Measurements from ENCODE around the gene DNAH5. TPM values are rescaled to one million over a fixed set of nuclear protein-coding genes. Genes with fewer than 3 reads are reported as not detected.
"Not testable (repeated sequence)": the region's sequence is repeated elsewhere in the genome, so short reads cannot be mapped to it uniquely, and the experiment has no call there.

DNAH5 gene
- polyA plus RNA-seq, 4 donors = 2.5 to 2.9 (median 2.7) TPM

- DNase-seq (ENCODE audit: low read depth in 4 of 4, low spot score in 3 of 4) = no peak
Observed at GRCh38 chr5:13859270-13860065, 85.0 kb downstream of the DNAH5 start.

- no peak for DNase-seq (ENCODE audit: low read depth in 4 of 4, low spot score in 3 of 4)
Observed at GRCh38 chr5:13843175-13843846, 101.2 kb downstream of the DNAH5 start.

GRCh38 chr5:13833440-13833839 is 111.0 kb downstream of the DNAH5 start:
- DNase-seq (ENCODE audit: low read depth in 4 of 4, low spot score in 3 of 4) = no peak

DNA sequence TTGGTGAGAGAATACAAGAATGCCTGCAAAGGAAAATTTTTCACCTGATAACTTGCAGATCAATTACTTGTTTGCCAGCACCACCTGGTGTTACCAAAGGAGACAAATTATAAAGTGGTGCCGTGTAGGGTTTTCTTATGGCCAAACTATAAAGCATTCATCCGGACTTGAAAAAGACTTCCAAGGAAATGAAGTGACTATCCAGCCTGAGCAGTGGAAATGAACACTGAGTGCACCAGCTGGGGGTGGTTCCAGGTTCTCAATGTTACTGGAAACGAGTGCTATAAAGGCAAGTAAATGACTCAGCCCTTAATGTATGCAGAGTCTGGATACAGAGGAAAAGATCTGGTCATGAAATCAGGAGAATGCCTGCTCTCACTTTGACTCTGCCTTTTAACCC is 113.1 kb downstream of the DNAH5 start:
- no peak for DNase-seq (ENCODE audit: low read depth in 4 of 4, low spot score in 3 of 4)

DNA sequence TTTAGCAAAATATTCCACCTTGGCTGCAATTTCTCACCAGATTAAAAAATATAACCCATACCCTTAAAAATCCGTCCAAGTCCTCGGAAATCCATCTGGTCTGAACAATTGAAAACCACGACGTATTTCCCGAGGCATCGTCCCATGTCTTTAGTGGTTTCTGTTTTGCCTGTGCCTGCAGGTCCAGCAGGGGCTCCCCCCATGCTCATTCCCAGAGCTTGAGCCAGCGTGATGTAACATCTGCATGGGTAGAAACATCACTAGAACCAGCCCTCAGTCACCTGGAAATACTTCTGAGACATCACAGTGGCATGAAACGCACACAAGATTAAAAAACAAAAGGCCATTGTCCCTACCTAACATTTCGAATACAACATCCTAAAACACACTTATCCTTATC is 114.0 kb downstream of the DNAH5 start:
- DNase-seq (ENCODE audit: low read depth in 4 of 4, low spot score in 3 of 4) = no peak

DNA sequence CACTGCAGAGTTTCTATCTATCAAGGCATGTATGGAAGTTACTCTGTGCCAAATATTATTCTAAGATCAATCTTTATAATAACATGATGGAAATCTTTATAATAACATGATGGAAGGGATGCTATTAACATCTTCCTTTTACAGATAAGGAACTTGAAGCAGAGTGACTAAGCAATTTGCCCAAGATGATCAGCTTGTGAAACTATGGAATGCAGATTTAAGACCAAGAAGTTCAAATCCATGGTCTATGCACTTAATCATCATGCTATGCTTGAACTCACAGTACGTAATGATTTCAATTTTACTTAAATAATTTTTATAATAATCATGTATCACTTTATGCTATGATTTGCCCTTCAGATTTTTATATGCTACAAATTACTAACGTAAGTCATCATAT is 123.1 kb downstream of the DNAH5 start:
- DNase-seq (ENCODE audit: low read depth in 4 of 4, low spot score in 3 of 4) = no peak

DNA sequence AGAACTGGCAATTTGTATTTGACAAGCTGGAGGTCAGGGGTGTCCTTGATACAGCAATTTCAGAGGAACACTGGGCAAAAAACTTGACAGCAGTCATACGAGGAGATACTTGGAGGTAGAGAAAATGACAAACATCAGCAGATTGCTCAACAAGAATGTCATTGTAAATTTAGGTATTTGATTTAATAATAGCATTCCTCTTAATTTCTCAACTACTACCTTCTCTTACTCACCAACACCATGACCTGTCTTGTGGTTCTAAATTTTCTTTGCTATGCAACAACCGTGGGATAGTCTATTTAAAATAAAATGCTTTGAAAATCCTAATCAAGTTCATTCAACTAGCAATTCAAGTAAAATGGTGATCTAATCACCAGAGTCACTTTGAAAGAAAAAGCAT is 128.4 kb downstream of the DNAH5 start:
- DNase-seq (ENCODE audit: low read depth in 4 of 4, low spot score in 3 of 4) = no peak

GRCh38 chr5:13814301-13814700 is 130.2 kb downstream of the DNAH5 start:
- no peak for DNase-seq (ENCODE audit: low read depth in 4 of 4, low spot score in 3 of 4)

GRCh38 chr5:13809921-13810320 is 134.6 kb downstream of the DNAH5 start:
- no peak for DNase-seq (ENCODE audit: low read depth in 4 of 4, low spot score in 3 of 4)

GRCh38 chr5:13804336-13804735 is 140.2 kb downstream of the DNAH5 start:
- DNase-seq (ENCODE audit: low read depth in 4 of 4, low spot score in 3 of 4) = no peak

DNA sequence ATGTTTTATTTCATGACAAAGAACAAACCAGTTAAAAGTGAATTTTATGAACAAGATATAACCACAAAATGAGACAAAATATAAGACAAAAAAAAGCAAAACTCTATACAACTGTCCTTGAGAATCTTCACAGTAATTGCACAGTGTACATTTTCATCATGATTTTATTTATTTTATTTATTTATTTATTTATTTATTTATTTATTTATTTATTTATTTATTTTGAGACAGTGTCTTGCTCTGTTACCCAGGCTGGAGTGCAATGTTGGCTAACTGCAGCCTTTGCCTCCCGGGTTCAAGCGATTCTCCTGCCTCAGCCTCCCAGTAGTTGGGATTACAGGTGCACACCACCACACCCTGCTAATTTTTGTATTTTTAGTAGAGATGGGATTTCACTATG is 145.9 kb downstream of the DNAH5 start:
- not testable (repeated sequence) for DNase-seq (ENCODE audit: low read depth in 4 of 4, low spot score in 3 of 4)

DNA sequence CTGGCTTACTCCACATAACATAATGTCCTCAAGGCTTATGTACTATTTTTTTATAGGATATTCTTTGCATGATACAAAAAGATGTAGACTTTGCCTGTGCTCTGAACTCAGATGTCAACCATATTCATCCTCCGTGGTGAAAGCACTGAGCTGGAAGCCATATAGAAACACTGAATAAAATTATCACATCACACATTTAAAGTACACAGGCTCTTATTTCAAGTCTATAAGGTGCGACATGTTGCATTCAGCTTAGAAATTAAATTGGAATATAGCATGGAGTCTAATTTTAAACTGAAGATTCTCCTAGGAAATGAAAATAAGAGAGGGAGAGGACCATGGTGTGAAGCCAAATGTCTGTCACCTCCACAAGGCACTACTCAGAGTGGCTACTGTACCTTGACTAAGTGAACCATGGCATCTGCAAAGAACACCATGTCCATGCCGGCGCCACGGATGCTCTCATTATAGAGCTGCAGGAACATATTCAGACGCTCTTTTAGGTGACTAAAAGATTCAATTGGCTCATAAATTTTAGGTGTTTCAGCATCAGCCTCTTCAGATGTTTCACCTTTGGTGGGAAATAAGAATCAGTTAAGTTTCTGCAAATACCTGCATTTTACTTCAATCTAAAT is 158.6 kb downstream of the DNAH5 start:
- DNase-seq (ENCODE audit: low read depth in 4 of 4, low spot score in 3 of 4) = no peak

DNA sequence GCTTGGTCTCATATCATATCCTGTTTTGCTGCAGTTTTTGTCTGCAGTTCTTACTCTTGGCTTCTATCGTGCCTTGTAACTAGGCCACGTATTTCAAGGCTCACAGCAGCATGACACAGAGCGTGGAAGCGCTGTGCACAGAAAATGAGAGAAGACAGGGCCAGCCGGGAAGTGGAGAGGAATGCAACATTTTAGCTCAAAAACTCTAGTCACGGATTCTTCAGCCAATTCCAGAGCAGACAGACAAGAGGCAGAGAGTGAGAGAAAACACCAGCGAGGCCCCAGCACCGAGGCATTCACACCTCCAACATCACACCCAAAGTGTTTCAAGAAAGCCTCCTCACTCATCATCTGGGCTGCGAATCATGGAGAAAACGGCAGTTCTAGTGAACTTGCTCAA is 160.8 kb downstream of the DNAH5 start:
- DNase-seq (ENCODE audit: low read depth in 4 of 4, low spot score in 3 of 4) = no peak

DNA sequence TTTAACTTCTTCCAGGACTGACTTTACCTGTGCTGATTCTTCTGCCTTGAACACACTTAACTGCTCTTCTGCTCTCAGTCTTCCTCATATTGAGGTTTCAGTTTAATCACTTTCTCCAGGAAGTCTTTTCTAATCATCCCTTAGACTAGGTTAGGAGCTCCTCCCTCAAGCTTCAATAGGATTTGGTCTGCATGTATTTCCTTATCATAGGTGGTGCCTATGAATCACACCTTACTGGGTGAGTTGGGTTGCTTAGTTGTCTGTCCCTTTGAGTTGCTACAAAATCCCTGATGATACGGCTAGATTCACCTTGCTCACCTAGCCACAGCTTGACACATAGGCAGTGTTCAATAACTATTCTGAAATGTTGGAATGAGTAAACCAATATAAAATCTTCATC is 164.4 kb downstream of the DNAH5 start:
- no peak for DNase-seq (ENCODE audit: low read depth in 4 of 4, low spot score in 3 of 4)

- DNase-seq (ENCODE audit: low read depth in 4 of 4, low spot score in 3 of 4) = no peak
Observed at GRCh38 chr5:13773649-13774048, 170.8 kb downstream of the DNAH5 start.

- no peak for DNase-seq (ENCODE audit: low read depth in 4 of 4, low spot score in 3 of 4)
Observed at GRCh38 chr5:13771011-13771571, 173.4 kb downstream of the DNAH5 start.

DNA sequence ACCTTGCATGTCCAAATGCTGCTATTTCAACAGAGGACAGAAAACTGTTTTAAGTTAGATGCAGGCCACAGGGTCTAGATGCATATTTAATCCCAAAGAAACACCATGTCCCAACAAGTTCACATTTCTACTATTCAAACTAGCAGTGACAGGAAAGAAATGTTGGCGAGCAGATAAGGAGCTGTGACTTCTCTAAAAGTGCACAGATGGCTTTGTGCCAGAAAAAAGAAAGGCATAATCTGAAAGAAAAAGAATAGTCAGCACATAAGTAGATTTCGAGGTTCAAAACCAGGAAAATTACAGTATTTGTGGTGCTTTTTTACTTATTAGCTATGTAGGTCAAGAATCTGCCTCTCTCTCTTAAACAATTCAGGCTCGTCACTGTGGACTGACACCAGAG is 178.3 kb downstream of the DNAH5 start:
- no peak for DNase-seq (ENCODE audit: low read depth in 4 of 4, low spot score in 3 of 4)

GRCh38 chr5:13763719-13764118 is 180.8 kb downstream of the DNAH5 start:
- DNase-seq (ENCODE audit: low read depth in 4 of 4, low spot score in 3 of 4) = no peak

GRCh38 chr5:13749766-13750165 is 194.7 kb downstream of the DNAH5 start:
- no peak for DNase-seq (ENCODE audit: low read depth in 4 of 4, low spot score in 3 of 4)

GRCh38 chr5:13746026-13746425 is 198.5 kb downstream of the DNAH5 start:
- no peak for DNase-seq (ENCODE audit: low read depth in 4 of 4, low spot score in 3 of 4)

- no peak for DNase-seq (ENCODE audit: low read depth in 4 of 4, low spot score in 3 of 4)
Observed at GRCh38 chr5:13745508-13745907, 199.0 kb downstream of the DNAH5 start.
